ENCODE data around the gene FGF2.

Gene FGF2

DNA sequence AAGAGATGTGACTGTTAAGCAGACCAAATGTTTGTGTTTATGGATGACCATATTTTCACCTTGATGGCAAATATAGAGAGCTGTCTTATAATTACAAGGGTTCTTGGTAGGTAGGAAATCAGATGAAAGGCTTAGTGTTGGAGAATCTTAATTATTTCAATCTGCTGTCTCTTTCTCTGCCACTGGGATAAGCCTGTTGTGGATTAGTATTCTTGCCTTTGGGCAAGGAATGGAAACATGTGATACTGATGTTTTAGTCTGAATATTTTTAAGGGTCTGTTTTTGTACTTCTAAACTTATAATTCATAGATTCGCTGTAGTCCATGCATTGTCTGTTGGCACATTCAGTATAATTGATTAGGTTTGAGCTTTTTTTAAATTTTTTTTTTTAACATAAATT, 119.5 kb downstream of the FGF2 start:
- DNase-seq, result no peak
